ENCODE measurements around the gene KCNC3. TPM values are rescaled to one million over a fixed set of nuclear protein-coding genes. Genes with fewer than 3 reads are reported as not detected.

Gene KCNC3
- total and polyA plus RNA-seq, 2 donors (not counting 3 experiments of a cell fraction or from before 2014, with no cell fraction given) = 0.22 to 0.91 TPM

DNA sequence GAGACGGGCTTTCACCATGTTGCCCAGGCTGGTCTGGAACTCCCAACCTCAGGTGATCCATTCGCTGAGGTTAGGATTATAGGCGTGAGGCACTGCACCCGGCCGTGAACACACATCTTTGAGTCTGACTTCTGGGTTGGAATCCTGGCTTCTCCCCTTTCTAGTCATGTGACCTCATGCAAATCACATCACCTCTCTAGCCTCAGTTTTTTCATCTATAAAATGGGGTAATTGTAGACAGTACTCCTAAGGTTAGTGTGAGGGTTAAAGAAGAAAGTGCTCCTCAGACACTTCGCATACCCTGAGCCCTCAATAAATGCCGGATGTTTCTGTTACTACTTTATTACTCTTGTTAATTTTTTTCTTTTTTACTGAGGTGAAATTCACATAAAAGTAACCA is 55.4 kb downstream of the KCNC3 start:
- no peaks in the 10 kb centered on the region for H3K4me1 ChIP-seq (ENCODE audit: control insufficient read depth, extremely low read depth, insufficient read depth, low read length)
- no peaks in the 10 kb centered on the region for H3K27me3 ChIP-seq (ENCODE audit: control insufficient read depth in 2 of 2, insufficient read depth in 2 of 2, low read length in 2 of 2)
- H3K27ac ChIP-seq (ENCODE audit: insufficient read depth, low read depth, low read length) = no peak overlapping the region
- ChIA-PET POLR2A (no interaction called here), CTCF (no interaction called here)
- DNase-seq (ENCODE audit: low read depth, low spot score) = no peak
- H3K9ac ChIP-seq (replicated peaks; ENCODE audit: extremely low read depth, insufficient read depth, low read length) = no peak overlapping the region
- no peak overlapping the region for H3K4me2 ChIP-seq (ENCODE audit: insufficient read depth, low read length)
- H3K9me3 ChIP-seq (replicated peaks; ENCODE audit: control insufficient read depth, insufficient read depth, low read length) = no peaks in the 10 kb centered on the region
- H3K9me1 ChIP-seq (replicated peaks; ENCODE audit: control insufficient read depth, extremely low read depth, insufficient read depth, low read length) = no peaks in the 10 kb centered on the region
- no peak for FAIRE-seq
- TF ChIP-seq, protein P1, sequence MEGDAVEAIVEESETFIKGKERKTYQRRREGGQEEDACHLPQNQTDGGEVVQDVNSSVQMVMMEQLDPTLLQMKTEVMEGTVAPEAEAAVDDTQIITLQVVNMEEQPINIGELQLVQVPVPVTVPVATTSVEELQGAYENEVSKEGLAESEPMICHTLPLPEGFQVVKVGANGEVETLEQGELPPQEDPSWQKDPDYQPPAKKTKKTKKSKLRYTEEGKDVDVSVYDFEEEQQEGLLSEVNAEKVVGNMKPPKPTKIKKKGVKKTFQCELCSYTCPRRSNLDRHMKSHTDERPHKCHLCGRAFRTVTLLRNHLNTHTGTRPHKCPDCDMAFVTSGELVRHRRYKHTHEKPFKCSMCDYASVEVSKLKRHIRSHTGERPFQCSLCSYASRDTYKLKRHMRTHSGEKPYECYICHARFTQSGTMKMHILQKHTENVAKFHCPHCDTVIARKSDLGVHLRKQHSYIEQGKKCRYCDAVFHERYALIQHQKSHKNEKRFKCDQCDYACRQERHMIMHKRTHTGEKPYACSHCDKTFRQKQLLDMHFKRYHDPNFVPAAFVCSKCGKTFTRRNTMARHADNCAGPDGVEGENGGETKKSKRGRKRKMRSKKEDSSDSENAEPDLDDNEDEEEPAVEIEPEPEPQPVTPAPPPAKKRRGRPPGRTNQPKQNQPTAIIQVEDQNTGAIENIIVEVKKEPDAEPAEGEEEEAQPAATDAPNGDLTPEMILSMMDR (IDR thresholded peaks at IDR 0.05; ENCODE audit: extremely low read depth in 1 of 2, insufficient read depth in 1 of 2, low read depth in 1 of 2, low read length in 2 of 2) = no peak
- TF ChIP-seq EZH2 (IDR thresholded peaks at IDR 0.05; ENCODE audit: borderline replicate concordance, low read depth, low read length, severe bottlenecking) = no peak
- TF ChIP-seq, protein P2, sequence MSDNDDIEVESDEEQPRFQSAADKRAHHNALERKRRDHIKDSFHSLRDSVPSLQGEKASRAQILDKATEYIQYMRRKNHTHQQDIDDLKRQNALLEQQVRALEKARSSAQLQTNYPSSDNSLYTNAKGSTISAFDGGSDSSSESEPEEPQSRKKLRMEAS (IDR thresholded peaks at IDR 0.05; ENCODE audit: insufficient read depth, insufficient read length) = no peak
- no peak for TF ChIP-seq JUN (IDR thresholded peaks at IDR 0.05; ENCODE audit: borderline replicate concordance, insufficient read depth, insufficient read length, low read depth)
- TF ChIP-seq FOS (IDR thresholded peaks at IDR 0.05; ENCODE audit: borderline replicate concordance, insufficient read depth, low read length) = no peak
- TF ChIP-seq GATA2 (IDR thresholded peaks at IDR 0.05; ENCODE audit: insufficient read depth, insufficient read length, low read depth, low read length) = no peak
- no peak for TF ChIP-seq POLR2A (IDR thresholded peaks at IDR 0.05; ENCODE audit: low read depth, low read length)
- no peak for TF ChIP-seq POLR2AphosphoS5 (IDR thresholded peaks at IDR 0.05; ENCODE audit: insufficient read depth, low read depth, low read length)
- no peak for TF ChIP-seq MYC (IDR thresholded peaks at IDR 0.05; ENCODE audit: low read depth, low read length)
- no peak overlapping the region for H3K4me3 ChIP-seq (replicated peaks in 1 of 3; ENCODE audit: insufficient read depth in 1 of 3, low read depth in 1 of 3, low read length in 3 of 3)
- dilution Hi-C loops (cut with MboI; ENCODE audit: extremely low pct_ligation_motif_present, low sequenced_read_pairs) (no loop called here), intact Hi-C loops (cut with micrococcal nuclease) (no loop called here)
- H3K36me3 ChIP-seq (ENCODE audit: control insufficient read depth in 2 of 2, extremely low read depth in 1 of 2, insufficient read depth in 2 of 2, low read length in 2 of 2) = no peaks in the 10 kb centered on the region
- no peaks in the 10 kb centered on the region for H4K20me1 ChIP-seq (replicated peaks; ENCODE audit: control insufficient read depth, extremely low read depth, insufficient read depth, low read length)
- no peak overlapping the region for H2AFZ ChIP-seq (ENCODE audit: low read depth, low read length)
- BruUV-seq (replicated peaks) = no TSS peak
- no peaks in the 10 kb centered on the region for H3K79me2 ChIP-seq (ENCODE audit: control insufficient read depth, insufficient read depth, low read length)

Measured in endothelial cell of umbilical vein (primary cell).